ENCODE results near the gene COL9A2.

Gene COL9A2

DNA sequence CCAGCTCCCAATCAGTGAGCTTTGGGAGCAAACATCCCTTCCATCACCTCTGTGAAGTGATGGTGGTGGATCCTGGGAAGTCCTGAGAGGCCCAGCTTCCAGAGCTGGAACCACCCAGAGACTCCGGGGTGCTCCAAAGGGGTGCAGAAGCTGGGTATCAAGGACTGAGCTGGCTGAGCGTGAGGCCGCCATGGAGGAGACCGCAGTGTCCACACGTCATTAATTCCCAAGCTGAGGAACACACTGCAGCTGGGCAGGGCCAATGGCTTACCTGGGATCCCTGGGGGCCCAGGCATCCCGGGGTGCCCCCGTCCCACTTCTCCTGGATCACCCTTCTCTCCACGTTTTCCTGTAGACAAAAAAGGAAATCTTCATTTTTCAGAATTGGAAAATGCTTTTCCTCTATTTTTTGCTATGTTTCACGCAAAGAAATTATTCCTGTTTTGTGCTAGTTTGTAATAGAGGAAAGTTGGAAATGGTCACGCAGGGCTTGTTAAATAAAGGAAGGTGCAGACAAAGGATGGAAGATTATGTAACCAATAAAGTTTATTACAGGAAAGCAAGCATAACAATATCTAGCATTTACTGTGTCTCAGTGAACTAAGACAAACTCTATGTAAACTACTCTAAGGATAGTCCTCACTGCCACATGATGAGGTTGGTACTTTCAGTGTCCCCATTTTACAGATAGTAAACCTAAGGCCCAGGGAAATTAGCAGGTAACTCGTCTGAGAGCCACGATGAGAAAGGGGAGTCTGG is 15.4 kb downstream of the COL9A2 start:
- DNase-seq: no peak

DNA sequence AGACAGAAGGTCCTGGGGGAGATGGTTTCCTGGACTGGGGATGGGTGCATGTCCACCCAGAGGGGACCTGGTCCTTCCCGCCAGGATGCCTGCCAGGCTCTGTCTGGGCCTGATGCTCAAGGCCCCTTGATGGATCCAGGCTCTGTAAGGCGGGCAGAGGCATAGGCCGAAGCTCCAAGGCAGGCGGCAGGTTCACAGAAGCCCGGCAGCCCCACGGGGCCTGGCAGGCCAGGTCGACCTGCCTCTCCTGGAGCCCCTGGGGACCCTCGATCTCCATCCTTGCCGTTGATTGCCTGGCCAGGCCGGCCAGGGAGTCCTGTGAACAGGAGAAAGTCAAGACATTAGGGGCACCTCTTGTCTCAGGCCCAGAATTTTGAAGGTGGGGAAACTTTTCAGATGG is 16.0 kb downstream of the COL9A2 start:
- no peak overlapping the region for H3K4me2 ChIP-seq (ENCODE audit: insufficient read depth, low read length)
- H3K27me3 ChIP-seq (ENCODE audit: insufficient read depth, low read length, poor library complexity): no peaks in the 10 kb centered on the region
- H3K36me3 ChIP-seq (ENCODE audit: insufficient read depth, low read length): no peaks in the 10 kb centered on the region
- no peaks in the 10 kb centered on the region for H3K9me3 ChIP-seq (ENCODE audit: insufficient read depth, low read length, severe bottlenecking)
- H3K4me3 ChIP-seq (ENCODE audit: low read depth in 1 of 2, low read length in 2 of 2): no peak overlapping the region
- H2AFZ ChIP-seq (ENCODE audit: low read depth, low read length): no peak overlapping the region
- DNase-seq (no peak), ATAC-seq (ENCODE audit: insufficient read depth, low read depth) (no peak)
- H3K27ac ChIP-seq (ENCODE audit: low read length): no peak overlapping the region
- no peak overlapping the region for H3K9ac ChIP-seq (ENCODE audit: low read depth, low read length)
- TF ChIP-seq, protein P1, sequence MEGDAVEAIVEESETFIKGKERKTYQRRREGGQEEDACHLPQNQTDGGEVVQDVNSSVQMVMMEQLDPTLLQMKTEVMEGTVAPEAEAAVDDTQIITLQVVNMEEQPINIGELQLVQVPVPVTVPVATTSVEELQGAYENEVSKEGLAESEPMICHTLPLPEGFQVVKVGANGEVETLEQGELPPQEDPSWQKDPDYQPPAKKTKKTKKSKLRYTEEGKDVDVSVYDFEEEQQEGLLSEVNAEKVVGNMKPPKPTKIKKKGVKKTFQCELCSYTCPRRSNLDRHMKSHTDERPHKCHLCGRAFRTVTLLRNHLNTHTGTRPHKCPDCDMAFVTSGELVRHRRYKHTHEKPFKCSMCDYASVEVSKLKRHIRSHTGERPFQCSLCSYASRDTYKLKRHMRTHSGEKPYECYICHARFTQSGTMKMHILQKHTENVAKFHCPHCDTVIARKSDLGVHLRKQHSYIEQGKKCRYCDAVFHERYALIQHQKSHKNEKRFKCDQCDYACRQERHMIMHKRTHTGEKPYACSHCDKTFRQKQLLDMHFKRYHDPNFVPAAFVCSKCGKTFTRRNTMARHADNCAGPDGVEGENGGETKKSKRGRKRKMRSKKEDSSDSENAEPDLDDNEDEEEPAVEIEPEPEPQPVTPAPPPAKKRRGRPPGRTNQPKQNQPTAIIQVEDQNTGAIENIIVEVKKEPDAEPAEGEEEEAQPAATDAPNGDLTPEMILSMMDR (IDR thresholded peaks at IDR 0.05; ENCODE audit: borderline replicate concordance, extremely low read depth, low read length, poor library complexity, severe bottlenecking): no peak
- TF ChIP-seq EZH2 (IDR thresholded peaks at IDR 0.05; ENCODE audit: borderline replicate concordance, low read depth, low read length, severe bottlenecking): no peak
- no peaks in the 10 kb centered on the region for H3K4me1 ChIP-seq (ENCODE audit: insufficient read depth, low read length)
- no peaks in the 10 kb centered on the region for H4K20me1 ChIP-seq (ENCODE audit: insufficient read depth, low read length)
- no peaks in the 10 kb centered on the region for H3K79me2 ChIP-seq (ENCODE audit: insufficient read depth, low read length)

More for the DNA sequence above, 15.4 kb downstream of the COL9A2 start:
- Histone ChIP-seq H2AFZ (ENCODE audit: low read depth, low read length) (no peak overlapping the region), H3K4me1 (ENCODE audit: insufficient read depth, low read length) (no peaks in the 10 kb centered on the region), H3K27me3 (ENCODE audit: insufficient read depth, low read length, poor library complexity) (no peaks in the 10 kb centered on the region), H3K9me3 (ENCODE audit: insufficient read depth, low read length, severe bottlenecking) (no peaks in the 10 kb centered on the region), H3K9ac (ENCODE audit: low read depth, low read length) (no peak overlapping the region), H3K36me3 (ENCODE audit: insufficient read depth, low read length) (no peaks in the 10 kb centered on the region), H3K4me3 (ENCODE audit: low read depth in 1 of 2, low read length in 2 of 2) (no peak overlapping the region), H3K27ac (ENCODE audit: low read length) (no peak overlapping the region), H3K4me2 (ENCODE audit: insufficient read depth, low read length) (no peak overlapping the region), H4K20me1 (ENCODE audit: insufficient read depth, low read length) (no peaks in the 10 kb centered on the region), H3K79me2 (ENCODE audit: insufficient read depth, low read length) (no peaks in the 10 kb centered on the region)
- ATAC-seq (ENCODE audit: insufficient read depth, low read depth): no peak
- no peak for TF ChIP-seq EZH2 (IDR thresholded peaks at IDR 0.05; ENCODE audit: borderline replicate concordance, low read depth, low read length, severe bottlenecking)
- TF ChIP-seq, protein P1 (IDR thresholded peaks at IDR 0.05; ENCODE audit: borderline replicate concordance, extremely low read depth, low read length, poor library complexity, severe bottlenecking): no peak

DNA sequence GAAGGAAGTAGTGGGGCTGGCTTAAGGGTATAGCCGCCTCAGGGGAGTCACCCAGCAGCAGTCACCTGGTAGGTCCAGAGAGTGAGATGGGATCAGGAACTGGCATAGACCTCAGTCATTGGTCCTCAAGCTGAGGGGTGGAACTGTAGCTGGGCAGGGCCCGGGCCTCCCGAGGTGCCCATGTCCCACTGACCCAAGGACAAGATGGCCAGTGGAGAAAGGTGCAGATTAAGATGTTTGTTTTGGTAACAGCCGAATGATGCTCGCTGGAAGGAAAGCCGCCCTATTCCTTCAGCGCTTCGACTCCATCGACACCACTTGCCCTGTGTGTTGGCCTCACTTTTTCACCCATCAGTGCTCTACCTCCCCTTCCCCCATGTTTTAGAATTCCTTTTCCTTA is 16.4 kb downstream of the COL9A2 start:
- H3K9ac ChIP-seq (ENCODE audit: low read depth, low read length): no peak overlapping the region
- H4K20me1 ChIP-seq (ENCODE audit: insufficient read depth, low read length): no peaks in the 10 kb centered on the region
- no peaks in the 10 kb centered on the region for H3K36me3 ChIP-seq (ENCODE audit: insufficient read depth, low read length)
- H3K4me1 ChIP-seq (ENCODE audit: insufficient read depth, low read length): no peaks in the 10 kb centered on the region
- DNase-seq (no peak), ATAC-seq (ENCODE audit: insufficient read depth, low read depth) (no peak)
- H3K4me3 ChIP-seq (ENCODE audit: low read depth in 1 of 2, low read length in 2 of 2): no peak overlapping the region
- no peak overlapping the region for H2AFZ ChIP-seq (ENCODE audit: low read depth, low read length)
- H3K27ac ChIP-seq (ENCODE audit: low read length): no peak overlapping the region
- H3K27me3 ChIP-seq (ENCODE audit: insufficient read depth, low read length, poor library complexity): no peaks in the 10 kb centered on the region
- no peaks in the 10 kb centered on the region for H3K79me2 ChIP-seq (ENCODE audit: insufficient read depth, low read length)
- no peak for TF ChIP-seq EZH2 (IDR thresholded peaks at IDR 0.05; ENCODE audit: borderline replicate concordance, low read depth, low read length, severe bottlenecking)
- TF ChIP-seq, protein P1 (IDR thresholded peaks at IDR 0.05; ENCODE audit: borderline replicate concordance, extremely low read depth, low read length, poor library complexity, severe bottlenecking): no peak
- no peak overlapping the region for H3K4me2 ChIP-seq (ENCODE audit: insufficient read depth, low read length)
- no peaks in the 10 kb centered on the region for H3K9me3 ChIP-seq (ENCODE audit: insufficient read depth, low read length, severe bottlenecking)
